ENCODE data around the gene HIBCH. TPM values are rescaled to one million over a fixed set of nuclear protein-coding genes. Genes with fewer than 3 reads are reported as not detected.

Gene HIBCH
- polyA plus RNA-seq, 1 of the 3 experiments (the other 2 are of a cell fraction) = 8.4 TPM

GRCh38 chr2:190267302-190267701 lies 52.3 kb downstream of the HIBCH start:
- H2AFZ ChIP-seq (ENCODE audit: low read depth) = no peak overlapping the region

More at GRCh38 chr2:190267302-190267701, 52.3 kb downstream of the HIBCH start:
- CTCF ChIA-PET = interaction anchor here (0.6 to 1.4 kb wide), 3 partner anchors 10 to 87 kb away, joined by 3 read pairs; a partner anchor contains a TSS
- no peak for TF ChIP-seq RXRA (IDR thresholded peaks at IDR 0.05; ENCODE audit: borderline replicate concordance, low read depth)
- TF ChIP-seq GABPA (IDR thresholded peaks at IDR 0.05; ENCODE audit: low read depth) = no peak
- peak; percentile 21; the same call in 1 of the 2 replicates for TF ChIP-seq TCF12 (IDR thresholded peaks at IDR 0.05)
- peak; percentile 88 for TF ChIP-seq FOSL2 (IDR thresholded peaks at IDR 0.05; ENCODE audit: borderline replicate concordance, low read depth)
- no peak for TF ChIP-seq CHD2 (IDR thresholded peaks at IDR 0.05; ENCODE audit: low read length, partially characterized antibody)
- no peak for TF ChIP-seq SMC3 (IDR thresholded peaks at IDR 0.05; ENCODE audit: low read depth, low read length)
- TF ChIP-seq RCOR1 (IDR thresholded peaks at IDR 0.05; ENCODE audit: low read length) = no peak
- TF ChIP-seq EZH2phosphoT487 (IDR thresholded peaks at IDR 0.05; ENCODE audit: borderline replicate concordance, low read depth) = no peak
- no peak for TF ChIP-seq NRF1 (IDR thresholded peaks at IDR 0.05; ENCODE audit: low read depth, low read length)
- peak; percentile 58; the same call in 1 of the 2 replicates for TF ChIP-seq JUND (IDR thresholded peaks at IDR 0.05)
- TF ChIP-seq MAX (IDR thresholded peaks at IDR 0.05; ENCODE audit: low read depth) = no peak
- TF ChIP-seq CTCF (IDR thresholded peaks at IDR 0.05) = no peak
- 0 out of 4 replicates have a peak, but pooled peaks of 1 of the 2 experiments have one; percentile 7 for TF ChIP-seq EP300 (IDR thresholded peaks at IDR 0.05; ENCODE audit: borderline replicate concordance in 1 of 2, low read depth in 1 of 2, low read length in 1 of 2)
- TF ChIP-seq ELF1 (IDR thresholded peaks at IDR 0.05) = no peak
- peak; percentile 24; the same call in 1 of the 2 replicates for TF ChIP-seq PBX3 (IDR thresholded peaks at IDR 0.05)
- TF ChIP-seq YY1 (IDR thresholded peaks at IDR 0.05; ENCODE audit: low read depth) = 0 out of 2 replicates have a peak, but pooled peaks have one; percentile 38
- TF ChIP-seq POLR2AphosphoS5 (IDR thresholded peaks at IDR 0.05; ENCODE audit: low read depth, low read length) = no peak
- H3K4me2 ChIP-seq = no peak overlapping the region
- 0 out of 2 replicates have a peak, but pooled peaks cover 7% of the 10 kb centered on the region for H3K9me3 ChIP-seq
- POLR2A ChIA-PET = no interaction called here
- H4K20me1 ChIP-seq (ENCODE audit: insufficient read depth) = no peaks in the 10 kb centered on the region
- no peaks in the 10 kb centered on the region for H3K27me3 ChIP-seq (ENCODE audit: insufficient read depth)
- H3K4me3 ChIP-seq (ENCODE audit: low read depth in 2 of 2, low read length in 1 of 2) = no peak overlapping the region
- peak overlapping the region in 1 of 2 experiments; percentile 30; a peak in 1 of 4 replicates for H3K27ac ChIP-seq (ENCODE audit: low read depth in 2 of 2, low read length in 1 of 2)
- peaks cover 9% of the 10 kb centered on the region for H3F3A ChIP-seq (replicated peaks; ENCODE audit: insufficient read depth)
- 0 out of 4 replicates have a peak, but pooled peaks cover 0 to 9% of the 10 kb centered on the region in 2 experiments for H3K4me1 ChIP-seq (ENCODE audit: control insufficient read depth in 1 of 2, insufficient read depth in 2 of 2, low read depth in 1 of 2, low read length in 1 of 2)
- no peaks in the 10 kb centered on the region for H3K9me2 ChIP-seq
- no peak overlapping the region for H3K9ac ChIP-seq
- WGBS (ENCODE audit: low lambda C conversion rate) = 46% methylated on average over 4 of the region's 4 CpGs
- no peak for DNase-seq
- no peaks in the 10 kb centered on the region for H3K79me2 ChIP-seq (ENCODE audit: insufficient read depth)
- H3K36me3 ChIP-seq (replicated peaks in 1 of 2; ENCODE audit: control insufficient read depth in 1 of 2, insufficient read depth in 2 of 2, low read length in 1 of 2) = peaks cover 0 to 11% of the 10 kb centered on the region in 2 experiments

Data from SK-N-SH (cell line).